Stimulated activated CD4-positive, alpha-beta T cell treated with anti-CD3 and anti-CD28 coated beads, Interleukin-2, amount 100 ng/mL, for 4 hours (primary cell): ENCODE measurements around the gene GH1.
"Not testable (repeated sequence)": the region's sequence is repeated elsewhere in the genome, so short reads cannot be mapped to it uniquely, and the experiment has no call there.

ENCODE experiments used
- DNase-seq: peaks from one replicate; pipeline ENCODE4 v3.0.0-alpha.2; 2020; ENCODE audit warnings: low read depth

Gene GH1

GRCh38 chr17:63918789-63919305, at the start of gene GH1:
Gene GH1 (minus strand): TSS chr17:63918839. CDS start chr17:63918776, 63 bp downstream.
- DNase-seq = not testable (repeated sequence)

GRCh38 chr17:63967953-63968352, 49.3 kb upstream of the GH1 start:
- DNase-seq = no peak

- no peak for DNase-seq
Measured at GRCh38 chr17:63966646-63967264, 48.1 kb upstream of the GH1 start.

- DNase-seq = no peak
Measured at GRCh38 chr17:63963123-63963522, 44.5 kb upstream of the GH1 start.

GRCh38 chr17:63962298-63962744, 43.7 kb upstream of the GH1 start:
- DNase-seq = no peak

- DNase-seq = peak; percentile 11
Measured at GRCh38 chr17:63961355-63962212, 42.9 kb upstream of the GH1 start.

GRCh38 chr17:63960430-63960829, 41.8 kb upstream of the GH1 start:
- no peak for DNase-seq

GRCh38 chr17:63960006-63960405, 41.4 kb upstream of the GH1 start:
- no peak for DNase-seq

- DNase-seq = no peak
Measured at GRCh38 chr17:63956296-63956920, 37.8 kb upstream of the GH1 start.

- no peak for DNase-seq
Measured at GRCh38 chr17:63955791-63956190, 37.2 kb upstream of the GH1 start.

GRCh38 chr17:63955232-63955631, 36.6 kb upstream of the GH1 start:
- DNase-seq = no peak

GRCh38 chr17:63954402-63955063, 35.9 kb upstream of the GH1 start:
- DNase-seq = no peak

GRCh38 chr17:63950940-63951907, 32.6 kb upstream of the GH1 start:
- no peak for DNase-seq

- DNase-seq = no peak
Measured at GRCh38 chr17:63949576-63950250, 31.1 kb upstream of the GH1 start.

- DNase-seq = no peak
Measured at GRCh38 chr17:63948521-63948920, 29.9 kb upstream of the GH1 start.

- DNase-seq = no peak
Measured at GRCh38 chr17:63947711-63948330, 29.2 kb upstream of the GH1 start.

- peak; percentile 39 for DNase-seq
Measured at GRCh38 chr17:63946440-63947363, 28.1 kb upstream of the GH1 start.

- no peak for DNase-seq
Measured at GRCh38 chr17:63945784-63946439, 27.3 kb upstream of the GH1 start.
